ENCODE results near the gene VASH2.

VASH2 gene

GRCh38 chr1:212928323-212929291, 21.7 kb upstream of the VASH2 start:
- Histone ChIP-seq H3K4me2 (ENCODE audit: insufficient read depth, low read length, poor library complexity, severe bottlenecking) (no peak overlapping the region), H3K23ac (ENCODE audit: low read depth, low read length, poor library complexity) (no peak overlapping the region), H3K9me3 (replicated peaks in 1 of 2; ENCODE audit: control insufficient read depth in 2 of 2, insufficient read depth in 1 of 2, low read depth in 1 of 2, low read length in 2 of 2) (peaks cover 0 to 4% of the 10 kb centered on the region in 2 donors), H2BK15ac (ENCODE audit: low read length) (no peak overlapping the region), H3K79me1 (ENCODE audit: low read depth, low read length) (no peaks in the 10 kb centered on the region), H3K36me3 (replicated peaks in 1 of 2; ENCODE audit: control insufficient read depth in 2 of 2, insufficient read depth in 2 of 2, low read length in 2 of 2) (no peaks in the 10 kb centered on the region), H3K27ac (replicated peaks; ENCODE audit: low read length) (no peak overlapping the region), H3K4me3 (ENCODE audit: low read length in 2 of 2) (peak overlapping the region in 1 of 2 donors; percentile 26), H4K91ac (ENCODE audit: low read depth, low read length, poor library complexity) (no peak overlapping the region), H2AK5ac (ENCODE audit: low read depth, low read length) (peak overlapping the region; percentile 16), H3K18ac (ENCODE audit: low read length) (no peak overlapping the region), H3K9ac (ENCODE audit: low read depth, low read length, poor library complexity) (no peak overlapping the region), H3K4me1 (ENCODE audit: control insufficient read depth in 2 of 2, insufficient read depth in 1 of 2, low read depth in 1 of 2, low read length in 2 of 2) (peaks cover 5 to 6% of the 10 kb centered on the region in 2 donors), H3K27me3 (ENCODE audit: control insufficient read depth in 3 of 3, insufficient read depth in 3 of 3, low read depth in 1 of 3, low read length in 3 of 3) (no peaks in the 10 kb centered on the region), H3K4ac (ENCODE audit: low read length) (no peak overlapping the region), H2BK5ac (ENCODE audit: low read length) (no peak overlapping the region), H2BK120ac (ENCODE audit: low read depth, low read length) (no peak overlapping the region), H4K8ac (ENCODE audit: low read depth, low read length) (no peak overlapping the region), H3K14ac (ENCODE audit: low read length) (no peak overlapping the region), H2AFZ (ENCODE audit: low read length) (peak overlapping the region; percentile 90), H2BK12ac (ENCODE audit: low read length) (no peak overlapping the region)
- WGBS, 2 donors (ENCODE audit: extremely low coverage in 2 of 2, insufficient read length in 2 of 2, insufficient replicate concordance in 1 of 2), result no CpG with 5 or more reads among the region's 10 CpGs
- DNase-seq (ENCODE audit: low spot score), result no peak

GRCh38 chr1:212930986-212931678, 19.2 kb upstream of the VASH2 start:
- Histone ChIP-seq H3K79me1 (ENCODE audit: low read depth, low read length) (no peaks in the 10 kb centered on the region), H3K27ac (replicated peaks; ENCODE audit: low read length) (no peak overlapping the region), H3K9me3 (replicated peaks in 1 of 2; ENCODE audit: control insufficient read depth in 2 of 2, insufficient read depth in 1 of 2, low read depth in 1 of 2, low read length in 2 of 2) (peaks cover 0 to 4% of the 10 kb centered on the region in 2 donors), H4K8ac (ENCODE audit: low read depth, low read length) (no peak overlapping the region), H3K4me1 (ENCODE audit: control insufficient read depth in 2 of 2, insufficient read depth in 1 of 2, low read depth in 1 of 2, low read length in 2 of 2) (peaks cover 5 to 6% of the 10 kb centered on the region in 2 donors), H3K4ac (ENCODE audit: low read length) (no peak overlapping the region), H3K27me3 (ENCODE audit: control insufficient read depth in 3 of 3, insufficient read depth in 3 of 3, low read depth in 1 of 3, low read length in 3 of 3) (no peaks in the 10 kb centered on the region), H3K4me3 (ENCODE audit: low read length in 2 of 2) (no peak overlapping the region), H3K9ac (ENCODE audit: low read depth, low read length, poor library complexity) (no peak overlapping the region), H3K4me2 (ENCODE audit: insufficient read depth, low read length, poor library complexity, severe bottlenecking) (no peak overlapping the region), H3K14ac (ENCODE audit: low read length) (no peak overlapping the region), H3K18ac (ENCODE audit: low read length) (no peak overlapping the region), H4K91ac (ENCODE audit: low read depth, low read length, poor library complexity) (no peak overlapping the region), H3K23ac (ENCODE audit: low read depth, low read length, poor library complexity) (no peak overlapping the region), H2BK15ac (ENCODE audit: low read length) (no peak overlapping the region), H2AK5ac (ENCODE audit: low read depth, low read length) (no peak overlapping the region), H2BK120ac (ENCODE audit: low read depth, low read length) (no peak overlapping the region), H2BK5ac (ENCODE audit: low read length) (no peak overlapping the region), H2AFZ (ENCODE audit: low read length) (no peak overlapping the region), H2BK12ac (ENCODE audit: low read length) (no peak overlapping the region), H3K36me3 (replicated peaks in 1 of 2; ENCODE audit: control insufficient read depth in 2 of 2, insufficient read depth in 2 of 2, low read length in 2 of 2) (no peaks in the 10 kb centered on the region)
- no peak for DNase-seq (ENCODE audit: low spot score)
- no CpG with 5 or more reads among the region's 10 CpGs for WGBS, 2 donors (ENCODE audit: extremely low coverage in 2 of 2, insufficient read length in 2 of 2, insufficient replicate concordance in 1 of 2)

GRCh38 chr1:212933815-212934471, 16.4 kb upstream of the VASH2 start:
- H3K79me1 ChIP-seq (ENCODE audit: low read depth, low read length), result no peaks in the 10 kb centered on the region

More at GRCh38 chr1:212933815-212934471, 16.4 kb upstream of the VASH2 start:
- Histone ChIP-seq H3K9ac (ENCODE audit: low read depth, low read length, poor library complexity) (no peak overlapping the region), H3K9me3 (replicated peaks in 1 of 2; ENCODE audit: control insufficient read depth in 2 of 2, insufficient read depth in 1 of 2, low read depth in 1 of 2, low read length in 2 of 2) (peaks cover 0 to under 1% of the 10 kb centered on the region in 2 donors), H3K27ac (replicated peaks; ENCODE audit: low read length) (no peak overlapping the region), H3K14ac (ENCODE audit: low read length) (no peak overlapping the region), H2BK5ac (ENCODE audit: low read length) (no peak overlapping the region), H3K18ac (ENCODE audit: low read length) (no peak overlapping the region), H4K91ac (ENCODE audit: low read depth, low read length, poor library complexity) (no peak overlapping the region), H3K4me2 (ENCODE audit: insufficient read depth, low read length, poor library complexity, severe bottlenecking) (no peak overlapping the region), H2AFZ (ENCODE audit: low read length) (no peak overlapping the region), H2AK5ac (ENCODE audit: low read depth, low read length) (no peak overlapping the region), H3K27me3 (ENCODE audit: control insufficient read depth in 3 of 3, insufficient read depth in 3 of 3, low read depth in 1 of 3, low read length in 3 of 3) (no peaks in the 10 kb centered on the region), H2BK12ac (ENCODE audit: low read length) (no peak overlapping the region), H3K36me3 (replicated peaks in 1 of 2; ENCODE audit: control insufficient read depth in 2 of 2, insufficient read depth in 2 of 2, low read length in 2 of 2) (no peaks in the 10 kb centered on the region), H2BK15ac (ENCODE audit: low read length) (no peak overlapping the region), H3K4ac (ENCODE audit: low read length) (no peak overlapping the region), H3K4me1 (ENCODE audit: control insufficient read depth in 2 of 2, insufficient read depth in 1 of 2, low read depth in 1 of 2, low read length in 2 of 2) (peaks cover 0 to under 1% of the 10 kb centered on the region in 2 donors), H2BK120ac (ENCODE audit: low read depth, low read length) (no peak overlapping the region), H3K4me3 (ENCODE audit: low read length in 2 of 2) (no peak overlapping the region), H4K8ac (ENCODE audit: low read depth, low read length) (no peak overlapping the region), H3K23ac (ENCODE audit: low read depth, low read length, poor library complexity) (no peak overlapping the region)
- no peak for DNase-seq (ENCODE audit: low spot score)
- no CpG with 5 or more reads among the region's 1 CpG for WGBS, 2 donors (ENCODE audit: extremely low coverage in 2 of 2, insufficient read length in 2 of 2, insufficient replicate concordance in 1 of 2)

All from neuronal stem cell (in vitro differentiated cells).